ENCODE data around the gene FAM227B.
"Not testable (repeated sequence)": the region's sequence is repeated elsewhere in the genome, so short reads cannot be mapped to it uniquely, and the experiment has no call there.

Gene FAM227B

DNA sequence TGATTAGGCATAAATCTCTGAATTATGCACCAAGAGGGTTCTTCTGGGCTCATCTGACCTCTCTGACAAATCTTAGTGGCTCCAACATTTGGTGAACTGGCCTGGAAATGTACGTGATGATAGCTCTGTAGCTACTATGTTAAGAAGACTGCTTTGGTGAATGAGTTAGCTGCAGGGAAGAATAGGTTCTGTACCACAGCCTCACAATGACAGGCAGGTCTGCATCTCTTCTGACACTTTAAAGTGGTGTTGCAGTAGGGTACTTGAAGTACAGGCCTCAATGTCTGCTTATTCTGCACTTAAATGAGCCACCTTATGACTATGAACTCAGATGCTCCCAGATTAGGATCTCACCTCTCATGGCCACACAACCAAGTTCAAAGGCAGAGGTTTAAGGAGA, 190.6 kb downstream of the FAM227B start:
- DNase-seq = no peak

DNA sequence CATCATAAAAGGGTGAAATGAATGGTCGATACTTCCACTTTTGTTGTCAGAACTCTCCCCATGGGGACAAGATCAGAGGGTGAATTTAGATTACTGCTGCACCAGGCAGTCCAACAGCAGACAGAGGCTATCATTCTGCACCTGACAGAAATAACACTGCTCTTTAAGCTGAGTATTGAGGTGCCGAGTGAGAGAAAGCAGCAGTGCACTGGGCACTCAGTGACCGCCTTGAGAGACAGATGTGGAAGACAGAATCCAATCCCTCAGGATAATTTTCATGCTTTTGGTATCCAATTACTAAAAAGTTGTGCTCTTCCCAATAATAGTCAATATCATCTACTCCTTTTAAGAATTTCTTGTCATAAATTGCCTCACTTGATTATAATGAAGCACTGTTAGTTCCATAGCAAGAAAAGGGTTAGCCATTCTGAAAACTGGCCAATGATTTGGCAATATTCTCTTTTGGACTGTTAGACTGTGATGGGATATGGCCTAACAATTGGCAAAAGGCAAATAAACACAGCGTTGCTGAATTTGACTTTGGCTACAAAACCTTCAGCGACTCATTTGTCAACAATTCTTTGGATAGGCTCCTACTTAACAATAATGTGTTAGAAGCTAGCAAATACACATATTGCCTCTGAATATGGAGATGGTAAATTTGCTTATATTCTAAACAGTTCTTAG, 192.1 kb downstream of the FAM227B start:
- DNase-seq = no peak

DNA sequence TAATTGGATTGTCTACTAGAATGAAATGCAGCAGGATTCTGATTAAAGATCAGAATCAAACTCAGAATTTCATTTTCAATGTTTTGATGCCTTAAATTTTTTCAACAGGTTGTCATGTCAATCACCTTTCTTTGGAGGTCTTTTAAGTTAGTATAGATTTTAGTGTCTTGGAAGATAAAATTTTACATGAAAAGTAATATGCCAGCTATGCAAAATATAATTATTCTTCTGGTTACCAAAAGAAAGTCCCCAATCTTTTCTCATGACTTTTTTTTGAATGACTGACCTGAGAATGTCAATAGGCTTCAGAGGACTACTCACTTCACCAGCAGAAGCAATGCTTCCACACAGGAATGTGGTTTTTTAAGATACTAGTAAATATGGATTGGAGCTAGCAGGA, 193.2 kb downstream of the FAM227B start:
- no peak for DNase-seq

DNA sequence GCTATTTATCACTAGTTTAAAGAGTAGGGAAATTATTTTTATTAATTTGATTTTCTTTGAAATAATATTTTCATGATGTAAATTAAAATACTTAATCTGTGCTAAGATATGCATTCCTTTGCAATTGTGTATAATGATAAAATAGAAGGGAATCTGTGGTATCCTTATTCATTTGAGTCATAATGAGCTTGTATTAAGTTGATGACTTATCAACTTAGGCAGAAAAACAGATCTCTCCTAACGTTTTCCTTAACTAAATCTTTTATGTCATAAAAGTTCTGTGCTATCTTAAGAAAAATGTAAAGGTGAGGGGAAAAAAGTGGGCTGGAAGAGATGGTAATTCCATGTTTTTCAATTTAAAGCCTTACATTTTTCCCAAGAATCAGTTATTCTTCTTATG, 195.7 kb downstream of the FAM227B start:
- DNase-seq = no peak

DNA sequence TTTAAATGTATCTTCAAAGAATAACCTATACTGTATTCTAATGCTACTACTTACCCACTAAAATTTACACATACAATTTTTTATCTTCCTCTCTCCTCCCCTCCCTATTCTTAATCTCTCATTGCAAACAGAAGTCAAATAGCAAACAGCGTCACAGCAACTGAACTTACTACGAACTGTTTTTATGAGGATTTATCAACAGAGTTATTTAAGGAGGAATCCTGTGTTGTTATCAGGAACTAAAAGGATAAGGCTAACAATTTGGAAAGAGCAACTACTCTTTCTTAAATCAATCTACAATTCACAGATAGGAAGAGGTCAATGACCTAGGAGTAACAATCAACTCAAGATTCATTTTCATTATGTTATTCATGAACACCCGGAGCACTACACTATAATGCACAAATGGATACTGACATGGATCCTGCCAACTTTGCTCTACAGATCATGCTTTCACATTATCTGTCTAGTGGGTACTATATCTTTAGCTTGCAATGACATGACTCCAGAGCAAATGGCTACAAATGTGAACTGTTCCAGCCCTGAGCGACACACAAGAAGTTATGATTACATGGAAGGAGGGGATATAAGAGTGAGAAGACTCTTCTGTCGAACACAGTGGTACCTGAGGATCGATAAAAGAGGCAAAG, 196.6 kb downstream of the FAM227B start:
- no peak for DNase-seq

DNA sequence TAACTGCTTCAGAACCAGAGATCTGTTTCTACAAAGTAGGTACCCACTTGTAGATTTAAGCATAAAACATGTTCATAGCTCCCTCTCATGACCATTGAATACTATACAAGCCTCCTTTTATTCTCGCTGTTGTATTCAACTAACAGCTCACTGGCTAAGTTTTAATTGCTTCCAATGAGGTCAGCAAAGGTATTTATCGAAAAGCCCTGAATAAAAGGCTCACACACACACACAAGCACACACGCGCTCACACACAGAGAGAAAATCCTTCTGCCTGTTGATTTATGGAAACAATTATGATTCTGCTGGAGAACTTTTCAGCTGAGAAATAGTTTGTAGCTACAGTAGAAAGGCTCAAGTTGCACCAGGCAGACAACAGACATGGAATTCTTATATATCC, 197.6 kb downstream of the FAM227B start, which contains the start of gene FGF7:
FGF7 (plus strand) TSS at position 222 of the 400 bp plus-strand sequence. CDS start 1,056 bp downstream, outside the sequence.
- no peak for DNase-seq

DNA sequence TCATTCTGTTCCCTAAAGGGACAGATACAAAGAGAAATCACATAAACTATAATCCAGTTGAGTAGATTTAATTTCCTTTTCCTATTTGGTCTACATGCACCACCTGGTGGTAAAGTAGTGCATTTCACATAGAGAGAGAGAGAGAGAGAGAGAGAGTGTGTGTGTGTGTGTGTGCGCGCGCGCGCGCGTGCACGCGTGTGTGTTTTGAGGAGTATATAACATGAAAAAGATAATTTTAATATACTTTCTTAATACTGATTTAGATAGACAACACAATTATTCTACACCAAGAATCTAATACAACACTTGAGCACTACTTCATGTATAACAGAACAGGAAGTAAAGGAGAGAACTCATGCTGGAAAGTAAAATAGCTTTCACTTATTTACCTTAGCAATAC, 198.6 kb downstream of the FAM227B start:
- peak; percentile 38 for DNase-seq

DNA sequence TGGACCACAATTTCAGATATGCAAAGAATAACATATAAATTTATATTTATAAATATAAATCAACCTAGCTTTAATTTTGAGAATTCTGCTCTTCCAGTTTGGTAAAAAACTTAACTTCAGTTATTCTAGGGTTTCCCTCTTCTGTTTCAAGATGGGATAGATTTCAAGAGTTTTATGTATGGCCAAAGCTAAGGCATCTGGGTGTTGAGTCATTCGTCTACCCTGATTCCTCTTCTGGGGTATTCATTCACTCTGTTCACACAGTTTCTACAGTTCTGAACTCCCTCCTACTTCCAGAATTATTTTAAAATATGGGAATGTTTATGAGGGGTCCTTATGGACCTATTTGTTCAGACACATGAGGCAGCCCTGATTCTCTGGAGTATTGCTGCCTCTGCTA, 201.8 kb downstream of the FAM227B start:
- no peak for DNase-seq

DNA sequence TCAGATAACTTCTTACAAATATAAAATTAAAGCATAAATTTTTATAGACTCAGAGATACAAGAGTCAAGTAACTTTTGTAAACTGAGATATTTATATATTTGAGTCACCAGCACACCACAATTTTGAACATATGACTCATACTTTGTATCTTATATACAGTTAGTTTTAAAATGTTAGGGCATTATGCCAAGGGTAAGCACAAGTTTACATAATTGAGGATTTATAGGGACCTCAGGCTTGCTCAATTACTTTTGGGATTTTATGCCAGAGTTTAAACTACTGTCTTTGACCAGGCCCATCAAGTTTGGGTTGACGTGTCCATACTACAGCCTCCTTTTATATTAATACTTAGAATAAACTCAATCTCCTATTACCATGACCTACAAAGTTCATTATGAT, 205.0 kb downstream of the FAM227B start:
- no peak for DNase-seq

DNA sequence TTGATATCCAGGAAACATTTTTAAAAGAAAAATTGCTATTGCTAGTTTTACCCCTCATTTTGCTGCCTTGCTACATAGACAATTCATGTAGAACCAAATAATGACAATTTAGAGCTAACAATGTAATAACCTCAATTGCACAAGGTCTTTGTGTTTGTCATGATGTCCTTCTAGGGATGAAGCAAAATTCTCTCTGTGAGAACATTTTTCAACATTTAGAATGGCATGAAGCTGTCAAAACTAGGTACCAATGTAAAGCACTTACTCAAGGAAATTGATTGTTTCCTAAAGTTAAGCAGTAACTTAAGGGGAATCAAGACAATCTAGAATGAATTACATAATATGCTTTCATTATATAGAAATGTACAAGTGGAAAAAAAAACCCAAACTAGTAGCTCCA, 205.5 kb downstream of the FAM227B start:
- no peak for DNase-seq

DNA sequence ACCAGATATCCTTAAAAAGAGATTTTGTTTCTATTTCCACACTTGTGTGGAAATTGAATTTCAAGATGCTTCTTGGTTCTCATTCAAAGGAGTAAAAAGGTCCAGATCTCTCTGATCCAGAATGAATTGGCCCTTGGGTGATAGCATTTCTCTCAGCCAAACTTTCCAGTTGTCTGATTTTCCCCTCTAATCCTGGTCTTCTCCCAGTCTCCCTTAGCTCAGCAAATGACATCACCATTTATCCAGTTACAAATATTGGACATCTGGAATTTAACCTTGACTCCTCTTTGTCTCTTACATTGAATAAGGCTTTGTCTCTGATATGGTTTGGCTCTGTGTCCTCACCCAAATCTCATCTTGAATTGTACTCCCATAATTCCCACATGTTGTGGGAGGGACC, 207.8 kb downstream of the FAM227B start:
- no peak for DNase-seq

DNA sequence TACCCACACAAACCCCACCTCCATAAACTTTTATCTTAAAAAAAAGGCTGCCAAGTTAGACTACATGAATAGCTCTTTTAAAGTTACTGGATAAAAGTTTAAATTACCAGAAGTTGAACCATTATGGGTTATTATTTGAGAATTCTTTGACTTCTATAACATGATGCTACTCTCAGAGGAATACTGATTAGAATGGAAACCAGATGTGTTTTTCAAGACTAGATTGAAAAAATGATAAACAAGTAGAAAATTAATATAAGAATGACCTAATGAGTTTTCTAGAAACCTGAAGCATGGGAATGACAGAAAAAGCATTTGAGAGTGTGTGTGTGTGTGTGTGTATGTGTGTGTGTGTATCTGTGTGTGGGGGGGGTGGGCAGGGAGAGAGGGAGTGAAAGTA, 210.0 kb downstream of the FAM227B start:
- no peak for DNase-seq

DNA sequence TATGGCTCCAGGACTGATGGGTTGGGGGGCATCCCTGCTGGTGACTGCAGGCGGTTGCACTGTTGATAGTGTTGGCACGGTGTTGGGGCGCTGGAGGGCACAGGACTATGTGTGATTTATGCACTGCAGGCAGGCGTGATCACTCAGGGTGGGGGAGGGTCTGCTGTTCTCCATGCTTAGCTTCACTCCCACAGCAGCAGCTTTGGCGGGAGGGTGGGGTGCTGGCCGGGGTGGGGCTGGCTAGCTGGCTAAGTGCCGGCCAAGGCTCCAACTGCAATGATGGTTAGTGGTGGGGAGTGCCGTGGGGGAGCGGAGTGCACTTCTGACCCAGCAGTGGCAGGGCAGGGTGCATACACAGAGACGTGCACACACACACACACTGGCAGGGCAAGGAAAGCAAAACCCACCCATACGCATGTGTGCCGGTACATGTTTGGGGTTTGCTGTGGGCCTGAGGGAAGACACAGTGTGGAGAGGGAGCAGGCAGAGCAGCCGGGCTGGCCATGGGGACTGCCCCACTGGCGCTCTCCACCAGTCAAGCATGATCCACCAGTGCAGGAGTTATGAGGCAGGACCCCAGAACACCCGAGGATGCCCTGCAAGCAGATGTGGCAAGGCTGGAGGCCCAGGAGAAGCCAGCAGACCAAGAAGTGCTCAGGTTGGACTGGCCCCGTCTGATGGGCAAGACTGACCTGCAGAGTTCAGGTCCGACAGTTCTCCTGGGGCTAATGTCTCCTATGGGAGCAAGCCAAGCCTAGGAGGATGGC, 214.1 kb downstream of the FAM227B start:
- no peak for DNase-seq

DNA sequence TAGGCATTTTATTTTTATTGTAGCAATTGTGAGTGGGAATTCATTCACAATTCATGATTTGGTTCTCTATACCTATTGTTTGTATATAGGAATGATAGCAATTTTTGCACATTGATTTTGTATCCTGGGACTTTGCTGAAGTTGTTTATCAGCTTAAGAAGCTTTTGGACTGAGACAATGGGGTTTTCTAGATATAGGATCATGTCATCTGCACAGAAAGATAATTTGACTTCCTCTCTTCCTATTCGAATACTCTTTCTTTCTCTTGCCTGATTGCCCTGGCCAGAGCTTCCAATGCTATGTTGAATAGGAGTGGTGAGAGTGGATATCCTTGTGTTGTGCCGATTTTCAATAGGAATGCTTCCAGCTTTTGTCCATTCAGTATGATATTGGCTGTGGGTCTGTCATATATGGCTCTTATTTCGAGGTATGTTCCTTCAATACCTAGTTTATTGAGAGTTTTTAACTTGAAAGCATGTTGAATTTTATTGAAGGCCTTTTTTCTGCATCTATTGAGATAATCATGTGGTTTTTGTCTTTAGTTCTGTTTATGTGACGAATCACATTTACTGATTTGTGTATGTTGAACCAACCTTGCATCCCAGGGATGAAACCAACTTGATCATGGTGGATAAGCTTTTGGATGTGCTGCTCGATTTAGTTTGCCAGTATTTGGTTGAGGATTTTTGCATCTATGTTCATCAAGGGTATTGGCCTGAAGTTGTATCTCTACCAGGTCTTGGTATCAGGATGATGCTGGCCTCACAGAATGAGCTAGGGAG, 217.9 kb downstream of the FAM227B start:
- not testable (repeated sequence) for DNase-seq

DNA sequence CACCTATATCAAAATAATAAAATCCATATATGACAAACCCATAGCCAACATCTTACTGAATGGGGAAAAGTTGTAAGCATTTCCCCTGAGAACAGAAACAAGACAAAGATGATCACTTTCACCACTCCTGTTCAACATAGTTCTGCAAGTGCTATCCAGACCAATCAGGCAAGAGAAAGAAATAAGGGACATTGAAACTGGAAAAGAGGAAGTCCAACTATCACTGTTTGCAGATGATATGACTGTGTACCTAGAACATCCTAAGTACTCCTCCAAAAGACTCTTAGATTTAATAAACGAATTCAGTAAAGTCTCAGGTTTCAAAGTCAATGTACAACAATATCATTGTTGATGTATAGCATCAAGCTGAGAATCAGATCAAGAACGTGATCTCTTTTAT, 233.1 kb downstream of the FAM227B start:
- DNase-seq = no peak

DNA sequence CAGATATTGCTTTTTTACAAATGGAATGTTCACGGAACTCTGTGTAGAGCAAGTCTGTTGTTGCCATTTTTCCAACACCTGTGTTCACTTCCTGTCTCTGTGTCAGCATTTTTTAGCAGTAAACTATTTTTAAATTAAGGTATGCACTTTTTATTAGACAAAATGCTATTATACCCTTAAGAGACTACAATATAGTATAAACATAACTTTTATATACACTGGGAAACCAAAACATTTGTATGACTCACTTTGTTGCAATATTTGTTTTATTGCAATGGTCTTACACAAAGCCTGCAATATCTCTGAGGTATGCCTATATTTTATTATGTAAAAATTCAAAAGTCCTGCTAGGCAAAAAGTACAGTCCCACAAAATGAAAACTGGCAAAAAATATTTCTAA, 237.4 kb downstream of the FAM227B start:
- DNase-seq = no peak

DNA sequence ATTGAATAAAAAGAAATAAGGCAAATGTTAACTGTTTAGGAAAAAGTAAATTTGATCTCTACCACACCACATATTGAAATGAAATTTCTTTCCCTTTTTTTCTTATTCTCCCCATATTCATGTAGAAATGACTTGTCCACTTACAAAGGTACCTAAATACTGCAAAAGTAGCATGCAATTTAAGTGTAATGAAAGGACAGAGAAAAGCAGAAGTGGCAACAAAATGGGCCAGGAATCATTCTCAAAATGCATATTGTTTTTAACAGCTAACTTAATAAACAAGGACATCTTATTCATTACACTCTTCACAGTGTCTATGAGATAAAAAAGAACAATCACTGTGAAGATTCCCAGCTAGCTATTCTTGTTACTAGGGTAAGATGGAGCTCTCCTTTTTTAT, 238.2 kb downstream of the FAM227B start:
- DNase-seq = no peak

DNA sequence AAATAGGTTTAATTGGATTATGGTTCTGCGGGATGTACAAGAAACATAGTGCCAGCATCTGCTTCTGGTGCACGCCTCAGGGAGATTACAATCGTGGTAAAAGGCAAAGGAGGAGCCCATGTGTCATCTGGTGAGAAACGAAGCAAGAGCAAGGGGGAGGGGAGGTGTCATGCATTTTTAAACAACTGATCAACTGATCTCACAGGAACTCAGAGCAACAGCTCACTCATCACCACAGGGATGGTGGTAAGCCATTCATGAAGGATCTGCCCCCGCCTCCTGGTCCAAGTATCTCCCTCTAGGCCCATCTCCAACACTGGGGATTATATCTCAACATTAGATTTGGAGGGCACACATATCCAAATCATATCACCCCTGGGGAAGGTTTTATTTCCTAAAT, 239.7 kb downstream of the FAM227B start:
- no peak for DNase-seq

DNA sequence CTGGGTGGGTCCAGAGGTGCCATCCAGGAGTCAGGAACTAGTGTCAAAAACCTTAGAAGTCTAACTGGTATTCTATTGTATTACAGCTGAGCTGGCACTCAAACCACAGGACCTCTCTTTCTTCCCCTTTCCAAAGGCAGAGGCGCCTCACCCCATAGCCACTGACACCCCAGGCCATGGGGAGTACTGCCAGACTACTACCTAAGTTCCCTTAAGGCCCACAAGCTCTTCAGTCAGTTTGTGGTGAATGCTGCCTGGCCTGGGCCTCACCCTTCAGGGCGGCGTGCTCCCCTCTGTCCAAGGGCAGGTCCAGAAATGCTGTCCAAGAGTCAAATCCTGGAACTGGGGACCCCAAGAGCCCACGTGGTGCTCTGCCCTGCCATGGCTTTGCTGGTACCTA, 240.6 kb downstream of the FAM227B start:
- DNase-seq = no peak

DNA sequence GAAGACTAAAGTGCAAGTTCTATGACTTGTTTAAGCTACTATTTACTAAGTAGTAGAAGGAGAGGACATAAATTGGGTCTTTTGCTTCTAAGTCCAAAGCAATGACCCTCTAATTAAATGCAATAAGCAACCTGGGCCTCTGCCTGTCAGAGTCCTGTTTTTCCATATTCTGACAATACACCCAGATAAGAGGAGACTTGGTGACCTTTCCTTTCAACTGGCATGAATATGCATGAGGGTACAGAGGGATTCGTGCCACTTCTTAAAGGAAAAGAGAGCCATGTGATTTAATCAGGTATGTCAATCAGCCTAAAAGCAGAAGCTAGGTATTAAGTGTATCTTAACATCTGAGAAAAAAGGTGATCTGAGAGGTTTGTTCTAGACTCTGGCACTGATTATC, 248.3 kb downstream of the FAM227B start:
- no peak for DNase-seq

DNA sequence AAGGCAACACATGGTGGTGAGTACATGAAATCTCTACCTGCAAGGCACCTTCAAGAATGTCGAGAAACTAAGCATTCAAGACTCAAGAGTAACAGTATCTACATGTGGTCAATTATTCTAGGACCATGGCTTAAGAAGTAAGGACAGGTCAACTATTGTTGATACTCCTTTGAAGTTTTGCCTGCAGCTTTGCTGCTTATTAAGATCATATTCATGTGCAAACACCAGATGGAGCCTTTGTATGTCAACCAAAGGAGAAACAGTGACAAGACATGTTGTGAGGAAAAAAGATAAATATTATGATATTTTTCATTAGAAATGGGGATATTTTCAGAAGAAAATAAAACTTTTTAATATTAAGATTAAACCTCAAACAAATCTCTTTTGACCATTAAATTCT, 249.8 kb downstream of the FAM227B start:
- DNase-seq = no peak

DNA sequence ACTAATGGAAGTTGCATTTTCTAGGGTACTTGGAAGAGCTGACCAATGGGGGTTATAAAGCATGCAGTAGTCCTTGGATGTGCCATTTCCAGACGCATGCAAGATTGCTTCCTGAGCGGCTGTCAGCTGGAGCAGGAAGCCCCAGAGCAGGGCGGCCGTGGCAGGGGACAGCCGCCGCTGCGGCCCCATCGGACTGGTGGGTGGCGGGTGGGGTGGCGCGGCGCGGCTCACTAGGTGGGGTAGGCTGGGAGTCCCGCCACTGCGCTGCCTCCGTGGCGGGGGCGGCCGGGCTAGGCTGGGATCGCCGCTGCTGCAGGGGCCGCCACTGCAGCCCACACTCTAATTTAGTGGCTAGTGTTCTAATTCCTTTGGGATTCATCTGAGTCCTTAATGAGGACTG, 254.1 kb downstream of the FAM227B start:
- DNase-seq = no peak

DNA sequence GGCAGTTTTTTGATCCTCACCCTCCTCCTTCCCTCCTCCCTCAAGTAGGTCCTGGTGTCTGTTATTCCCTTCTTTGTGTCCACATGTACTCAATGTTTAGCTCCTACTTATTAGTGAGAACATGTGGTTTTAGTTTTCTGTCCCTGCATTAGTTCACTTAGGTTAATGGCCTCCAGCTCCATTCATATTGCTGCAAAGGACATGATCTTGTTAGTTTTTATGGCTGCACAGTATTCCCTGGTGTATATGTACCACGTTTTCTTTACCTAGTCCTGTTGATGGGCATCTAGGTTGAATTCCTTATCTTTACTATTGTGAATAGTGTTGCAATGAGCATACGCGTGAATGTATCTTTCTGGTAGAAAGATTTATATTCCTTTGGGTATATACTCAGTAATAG, 259.2 kb downstream of the FAM227B start:
- no peak for DNase-seq
